ENCODE data around the gene RUFY4. TPM values are rescaled to one million over a fixed set of nuclear protein-coding genes. Genes with fewer than 3 reads are reported as not detected.

Gene RUFY4
- polyA plus RNA-seq, 1 donor (not counting 4 experiments of a cell fraction or from before 2014, with no cell fraction given): not detected

DNA sequence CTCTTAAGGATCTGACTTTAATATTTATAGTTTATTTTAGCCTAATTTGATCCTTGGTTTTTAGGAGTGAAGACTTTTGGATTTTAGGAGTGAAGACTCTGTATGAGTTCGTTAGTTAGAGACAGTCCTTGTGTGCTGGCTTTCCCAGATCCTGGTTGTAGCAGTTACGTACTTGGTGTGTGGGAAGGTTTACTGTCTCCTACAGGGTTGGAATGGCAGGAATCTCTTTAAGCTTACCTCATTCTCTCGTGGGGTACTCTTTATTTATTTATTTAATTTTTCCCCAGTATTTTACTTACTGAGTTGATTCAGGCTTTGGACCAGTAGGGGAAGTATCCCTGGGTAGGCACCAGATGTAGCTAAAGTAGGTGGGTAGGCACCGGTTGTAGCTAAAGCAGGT is 54.9 kb downstream of the RUFY4 start:
- TF ChIP-seq EZH2 (IDR thresholded peaks at IDR 0.05; ENCODE audit: low read length): no peak
- TF ChIP-seq, protein P1, sequence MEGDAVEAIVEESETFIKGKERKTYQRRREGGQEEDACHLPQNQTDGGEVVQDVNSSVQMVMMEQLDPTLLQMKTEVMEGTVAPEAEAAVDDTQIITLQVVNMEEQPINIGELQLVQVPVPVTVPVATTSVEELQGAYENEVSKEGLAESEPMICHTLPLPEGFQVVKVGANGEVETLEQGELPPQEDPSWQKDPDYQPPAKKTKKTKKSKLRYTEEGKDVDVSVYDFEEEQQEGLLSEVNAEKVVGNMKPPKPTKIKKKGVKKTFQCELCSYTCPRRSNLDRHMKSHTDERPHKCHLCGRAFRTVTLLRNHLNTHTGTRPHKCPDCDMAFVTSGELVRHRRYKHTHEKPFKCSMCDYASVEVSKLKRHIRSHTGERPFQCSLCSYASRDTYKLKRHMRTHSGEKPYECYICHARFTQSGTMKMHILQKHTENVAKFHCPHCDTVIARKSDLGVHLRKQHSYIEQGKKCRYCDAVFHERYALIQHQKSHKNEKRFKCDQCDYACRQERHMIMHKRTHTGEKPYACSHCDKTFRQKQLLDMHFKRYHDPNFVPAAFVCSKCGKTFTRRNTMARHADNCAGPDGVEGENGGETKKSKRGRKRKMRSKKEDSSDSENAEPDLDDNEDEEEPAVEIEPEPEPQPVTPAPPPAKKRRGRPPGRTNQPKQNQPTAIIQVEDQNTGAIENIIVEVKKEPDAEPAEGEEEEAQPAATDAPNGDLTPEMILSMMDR (optimal IDR thresholded peaks at IDR 0.05 in 1 of 3, IDR thresholded peaks at IDR 0.05 in 1 of 3, conservative IDR thresholded peaks at IDR 0.05 in 1 of 3; ENCODE audit: extremely low read depth in 1 of 3, insufficient read depth in 2 of 3, low read length in 3 of 3): no peak
- no peak overlapping the region for H2AFZ ChIP-seq (ENCODE audit: control insufficient read depth, low read length)
- DNase-seq (ENCODE audit: low read depth, low spot score): no peak
- H3K4me3 ChIP-seq (ENCODE audit: control insufficient read depth in 2 of 3, extremely low read depth in 1 of 3, insufficient read depth in 2 of 3, low read depth in 1 of 3, low read length in 3 of 3): no peak overlapping the region
- no peak overlapping the region for H3K27ac ChIP-seq (ENCODE audit: control insufficient read depth, insufficient read depth, low read length)
- FAIRE-seq: no peak
- H3K27me3 ChIP-seq (ENCODE audit: control insufficient read depth, extremely low read depth, insufficient read depth, low read length): no peaks in the 10 kb centered on the region
- no peaks in the 10 kb centered on the region for H3K36me3 ChIP-seq (ENCODE audit: control insufficient read depth in 2 of 2, extremely low read depth in 1 of 2, insufficient read depth in 2 of 2, low read length in 2 of 2)
- no peak overlapping the region for H3K4me2 ChIP-seq (ENCODE audit: control insufficient read depth, extremely low read depth, insufficient read depth, low read depth, low read length)
- no peaks in the 10 kb centered on the region for H3K79me2 ChIP-seq (ENCODE audit: control insufficient read depth, insufficient read depth, low read length)
- no peaks in the 10 kb centered on the region for H3K9me1 ChIP-seq (ENCODE audit: control insufficient read depth, extremely low read depth, insufficient read depth, low read length)
- H4K20me1 ChIP-seq (ENCODE audit: control insufficient read depth, extremely low read depth, insufficient read depth, low read length): no peaks in the 10 kb centered on the region
- no peak overlapping the region for H3K9ac ChIP-seq (ENCODE audit: control insufficient read depth, extremely low read depth, insufficient read depth, low read length)
- peaks cover 26% of the 10 kb centered on the region for H3K4me1 ChIP-seq (ENCODE audit: control insufficient read depth, extremely low read depth, insufficient read depth, low read length)
- dilution Hi-C loops (cut with MboI; ENCODE audit: extremely low pct_ligation_motif_present, low sequenced_read_pairs): no loop called here
- no peaks in the 10 kb centered on the region for H3K9me3 ChIP-seq (ENCODE audit: control insufficient read depth, low read depth, low read length)

DNA sequence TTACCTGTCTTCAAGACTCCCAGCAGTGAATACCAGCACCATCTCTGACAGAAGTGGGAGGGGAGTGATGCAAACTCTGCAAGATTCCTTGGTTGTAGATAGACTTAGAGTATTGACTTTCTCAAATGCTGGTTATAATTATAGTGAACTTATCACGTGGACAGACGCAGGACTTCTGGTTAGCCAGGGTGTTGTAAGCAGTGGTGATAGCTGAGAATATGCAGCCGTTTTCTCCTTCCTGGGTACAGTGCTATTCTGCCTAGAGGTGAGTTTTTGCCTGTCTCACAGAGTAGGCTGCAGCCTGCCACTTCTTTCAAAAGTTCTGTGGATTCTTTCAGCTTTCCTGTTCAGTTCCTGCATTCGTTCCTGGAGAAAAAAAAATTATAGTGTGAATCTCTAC is 56.0 kb downstream of the RUFY4 start:
- dilution Hi-C loops (cut with MboI; ENCODE audit: extremely low pct_ligation_motif_present, low sequenced_read_pairs): no loop called here
- Histone ChIP-seq H3K27ac (ENCODE audit: control insufficient read depth, insufficient read depth, low read length) (no peak overlapping the region), H3K79me2 (ENCODE audit: control insufficient read depth, insufficient read depth, low read length) (no peaks in the 10 kb centered on the region), H3K4me1 (ENCODE audit: control insufficient read depth, extremely low read depth, insufficient read depth, low read length) (peaks cover 31% of the 10 kb centered on the region), H2AFZ (ENCODE audit: control insufficient read depth, low read length) (peak overlapping the region; percentile 99), H3K9me1 (ENCODE audit: control insufficient read depth, extremely low read depth, insufficient read depth, low read length) (no peaks in the 10 kb centered on the region), H3K36me3 (ENCODE audit: control insufficient read depth in 2 of 2, extremely low read depth in 1 of 2, insufficient read depth in 2 of 2, low read length in 2 of 2) (no peaks in the 10 kb centered on the region), H3K4me3 (ENCODE audit: control insufficient read depth in 2 of 3, extremely low read depth in 1 of 3, insufficient read depth in 2 of 3, low read depth in 1 of 3, low read length in 3 of 3) (no peak overlapping the region), H3K9ac (ENCODE audit: control insufficient read depth, extremely low read depth, insufficient read depth, low read length) (no peak overlapping the region), H3K4me2 (ENCODE audit: control insufficient read depth, extremely low read depth, insufficient read depth, low read depth, low read length) (peak overlapping the region; percentile 71), H3K9me3 (ENCODE audit: control insufficient read depth, low read depth, low read length) (no peaks in the 10 kb centered on the region), H4K20me1 (ENCODE audit: control insufficient read depth, extremely low read depth, insufficient read depth, low read length) (no peaks in the 10 kb centered on the region), H3K27me3 (ENCODE audit: control insufficient read depth, extremely low read depth, insufficient read depth, low read length) (no peaks in the 10 kb centered on the region)
- FAIRE-seq (no peak), DNase-seq (ENCODE audit: low read depth, low spot score) (no peak)
- no peak for TF ChIP-seq EZH2 (IDR thresholded peaks at IDR 0.05; ENCODE audit: low read length)
- TF ChIP-seq, protein P1 (optimal IDR thresholded peaks at IDR 0.05 in 1 of 3, IDR thresholded peaks at IDR 0.05 in 1 of 3, conservative IDR thresholded peaks at IDR 0.05 in 1 of 3; ENCODE audit: extremely low read depth in 1 of 3, insufficient read depth in 2 of 3, low read length in 3 of 3): no peak
